GM12878 (cell line): ENCODE results near the gene ATP6V0D1. TPM values are rescaled to one million over a fixed set of nuclear protein-coding genes. Genes with fewer than 3 reads are reported as not detected.

Experiments used
- ASH2L ChIP-seq: fragments of 300-600, 200-600 bp; sonication (generic); IDR thresholded peaks from 2 replicates; pipeline ENCODE4 v1.6.1; 2017; ENCODE audit warnings: low read depth, mild to moderate bottlenecking, borderline replicate concordance
- CBFB ChIP-seq: IDR thresholded peaks from 2 replicates; pipeline ENCODE4 v1.6.1; 2016; ENCODE audit warnings: antibody characterized with exemption, low read depth
- CHD2 ChIP-seq: IDR thresholded peaks from 2 replicates; pipeline ENCODE4 v1.6.1; 2011; ENCODE audit warnings: low read depth, low read length, improper control_type of control experiment, borderline replicate concordance
- E4F1 ChIP-seq: fragments of 450-650 bp; IDR thresholded peaks from 2 replicates; pipeline ENCODE4 v1.6.1; 2018; ENCODE audit warnings: borderline replicate concordance, mild to moderate bottlenecking; ENCODE audit not compliant: partially characterized antibody
- FOXK2 ChIP-seq: fragments of 450-650 bp; IDR thresholded peaks from 2 replicates; pipeline ENCODE4 v1.6.1; 2017; ENCODE audit warnings: mild to moderate bottlenecking, moderate library complexity
- HSF1 ChIP-seq: fragments of 150-350 bp; IDR thresholded peaks from 2 replicates; pipeline ENCODE4 v1.6.1; 2014; ENCODE audit warnings: mild to moderate bottlenecking, low read depth, low read length
- LARP7 ChIP-seq: fragments of 450-650 bp; IDR thresholded peaks from 2 replicates; pipeline ENCODE4 v1.6.1; 2017; ENCODE audit warnings: mild to moderate bottlenecking
- NFIC ChIP-seq: IDR thresholded peaks from 2 replicates; pipeline ENCODE4 v1.6.1; 2012; ENCODE audit warnings: low read depth, mild to moderate bottlenecking, inconsistent platforms, low read length, moderate library complexity
- PAX8 ChIP-seq: fragments of 450-650 bp; IDR thresholded peaks from 2 replicates; pipeline ENCODE4 v1.6.1; 2017; ENCODE audit warnings: mild to moderate bottlenecking, moderate library complexity
- PKNOX1 ChIP-seq: fragments of 450-650 bp; IDR thresholded peaks from 2 replicates; pipeline ENCODE4 v1.6.1; 2016; ENCODE audit warnings: mild to moderate bottlenecking
- RELA ChIP-seq: fragments of 450-650 bp; IDR thresholded peaks from 2 replicates; pipeline ENCODE4 v1.8.0; 2014; ENCODE audit warnings: borderline replicate concordance; ENCODE audit not compliant: partially characterized antibody
- RUNX3 ChIP-seq: IDR thresholded peaks from 2 replicates; pipeline ENCODE4 v1.6.1; 2012; ENCODE audit warnings: low read length, inconsistent platforms
- SMAD5 ChIP-seq: IDR thresholded peaks from 2 replicates; pipeline ENCODE4 v1.6.1; 2016; ENCODE audit warnings: antibody characterized with exemption, low read depth
- polyA plus RNA-seq, 11 experiments: library from polyadenylated mRNA; depleted of rRNA in 4 of 11; unstranded in 6 of 11; stranded (reverse) in 5 of 11; fragments of >200 nt; fragmentation: Nextera tagmentation in 4 of 11; fragmentation: Illumina TruSeq in 1 of 11; extraction: Ambion mirVana in 4 of 11; extraction: Trizol in 1 of 11; gene quantifications; 1 replicate in 1 of 11; 2 replicates in 10 of 11; pipeline versions ENCODE4 v1.2.1 to v1.2.3, GENCODE V29; 2011 to 2016; ENCODE audit warnings: inconsistent platforms in 2 of 11, missing spikeins in 2 of 11, low read depth in 1 of 11
- total RNA-seq, 4 experiments: library from RNA; depleted of rRNA in 3 of 4; stranded (reverse); fragments of >200 nt in 3 of 4; fragmentation: Illumina TruSeq in 1 of 4; extraction: Trizol in 1 of 4; gene quantifications; 2 replicates each; pipeline versions ENCODE4 v1.2.1 to v1.2.3, GENCODE V29; 2013 to 2021

The ATP6V0D1 gene
- total and polyA plus RNA-seq, 10 of the 15 experiments (the other 5 are each of a cell fraction or from before 2014, with no cell fraction given): 28.1 to 141 (median 70.3) TPM

DNA sequence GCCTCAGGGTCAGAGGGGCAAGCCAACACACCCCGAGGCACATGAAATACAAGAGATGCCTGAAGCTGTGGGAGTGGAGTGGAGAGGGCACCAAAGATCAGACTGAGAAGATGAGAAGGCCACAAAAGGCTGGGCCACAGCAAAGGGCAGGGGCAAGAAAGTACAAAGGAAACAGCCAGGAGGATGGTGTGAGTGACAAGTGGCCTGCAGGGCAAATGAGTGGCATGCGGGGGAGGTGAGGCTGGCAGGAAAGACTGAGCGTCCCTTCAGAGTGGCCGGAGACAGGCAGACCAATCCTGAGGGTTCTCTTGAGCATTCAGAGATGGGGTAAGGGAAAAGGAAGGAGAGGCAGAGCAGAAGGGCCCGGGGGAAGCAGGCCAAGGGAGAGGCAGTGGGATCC lies 26.9 kb downstream of the ATP6V0D1 start (continued):
- TF ChIP-seq HSF1 (no peak), RUNX3 (no peak), PKNOX1 (no peak), CHD2 (no peak), LARP7 (no peak), E4F1 (no peak), FOXK2 (no peak), NFIC (no peak), CBFB (no peak), ASH2L (no peak), SMAD5 (no peak), RELA (no peak), PAX8 (no peak)
- TF ChIP-seq, all 136 proteins: peak for 0
